ENCODE data around the gene NPY2R.

The NPY2R gene, protein sequence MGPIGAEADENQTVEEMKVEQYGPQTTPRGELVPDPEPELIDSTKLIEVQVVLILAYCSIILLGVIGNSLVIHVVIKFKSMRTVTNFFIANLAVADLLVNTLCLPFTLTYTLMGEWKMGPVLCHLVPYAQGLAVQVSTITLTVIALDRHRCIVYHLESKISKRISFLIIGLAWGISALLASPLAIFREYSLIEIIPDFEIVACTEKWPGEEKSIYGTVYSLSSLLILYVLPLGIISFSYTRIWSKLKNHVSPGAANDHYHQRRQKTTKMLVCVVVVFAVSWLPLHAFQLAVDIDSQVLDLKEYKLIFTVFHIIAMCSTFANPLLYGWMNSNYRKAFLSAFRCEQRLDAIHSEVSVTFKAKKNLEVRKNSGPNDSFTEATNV

DNA sequence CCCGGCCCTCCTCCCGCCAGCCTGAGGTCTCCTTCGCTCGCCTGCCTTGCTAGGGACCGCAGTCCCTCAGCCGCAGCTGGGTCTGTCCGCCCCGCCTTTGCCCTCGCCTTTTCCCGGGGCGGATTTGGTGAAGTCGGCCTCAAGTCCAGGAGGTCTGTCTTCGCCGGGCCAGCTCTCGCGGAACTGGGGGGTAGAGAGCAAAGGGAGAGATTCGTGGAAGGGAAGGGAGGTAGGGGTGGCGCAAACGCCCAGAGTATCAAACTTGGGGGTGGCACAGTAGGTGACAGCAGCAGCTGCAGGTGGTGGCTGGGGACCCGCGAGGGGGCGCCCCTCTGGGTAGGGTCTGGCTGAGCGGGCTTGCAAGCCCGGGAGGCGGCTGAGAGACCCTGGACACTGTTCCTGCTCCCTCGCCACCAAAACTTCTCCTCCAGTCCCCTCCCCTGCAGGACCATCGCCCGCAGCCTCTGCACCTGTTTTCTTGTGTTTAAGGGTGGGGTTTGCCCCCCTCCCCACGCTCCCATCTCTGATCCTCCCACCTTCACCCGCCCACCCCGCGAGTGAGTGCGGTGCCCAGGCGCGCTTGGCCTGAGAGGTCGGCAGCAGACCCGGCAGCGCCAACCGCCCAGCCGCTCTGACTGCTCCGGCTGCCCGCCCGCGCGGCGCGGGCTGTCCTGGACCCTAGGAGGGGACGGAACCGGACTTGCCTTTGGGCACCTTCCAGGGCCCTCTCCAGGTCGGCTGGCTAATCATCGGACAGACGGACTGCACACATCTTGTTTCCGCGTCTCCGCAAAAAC, at the start of gene NPY2R:
NPY2R (plus strand) TSS at position 379 of the 797 bp plus-strand sequence. CDS start 5,304 bp downstream, outside the sequence.
- no peak for DNase-seq (ENCODE audit: low spot score)

DNA sequence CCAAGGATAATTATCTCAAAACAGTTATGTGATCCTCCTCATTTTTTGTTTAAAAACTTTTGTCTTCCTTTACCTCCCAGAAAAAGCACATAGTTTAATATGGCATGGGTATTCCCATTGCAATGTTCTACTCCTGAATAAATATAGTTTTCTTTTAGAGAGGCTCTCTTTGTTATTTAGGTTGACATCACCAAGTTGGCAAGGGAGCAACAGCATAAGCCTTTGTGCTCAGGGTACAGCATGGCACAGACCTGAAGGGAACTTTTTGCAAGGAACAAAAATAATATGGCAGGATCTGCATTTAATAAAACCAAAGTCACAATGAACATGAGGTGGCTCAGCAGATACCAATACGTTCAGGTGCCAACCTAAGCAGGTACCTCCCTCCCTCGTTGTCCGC, 47.1 kb upstream of the NPY2R start:
- no peak for DNase-seq (ENCODE audit: low spot score)

DNA sequence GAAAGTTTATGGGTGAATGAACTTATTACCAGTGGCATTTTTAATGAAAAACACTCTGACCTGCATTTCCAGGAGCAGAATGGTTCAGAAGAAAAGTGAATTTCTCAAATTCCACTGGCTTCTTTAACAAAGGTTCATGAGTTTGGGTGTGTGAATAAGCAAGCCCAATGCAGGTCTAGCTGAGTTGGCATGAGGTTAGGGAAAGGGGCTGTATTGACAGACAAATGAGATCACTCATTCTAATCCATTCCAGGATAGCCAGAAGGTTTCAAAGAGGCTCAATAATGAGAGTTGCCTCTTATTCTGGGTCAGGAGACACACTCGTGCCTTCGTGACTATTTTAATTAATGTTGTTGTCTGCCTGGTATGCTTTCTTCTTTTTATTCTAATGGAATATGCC, 43.7 kb upstream of the NPY2R start:
- no peak for DNase-seq (ENCODE audit: low spot score)

GRCh38 chr4:155170569-155170968, 37.9 kb upstream of the NPY2R start:
- DNase-seq (ENCODE audit: low spot score): no peak

DNA sequence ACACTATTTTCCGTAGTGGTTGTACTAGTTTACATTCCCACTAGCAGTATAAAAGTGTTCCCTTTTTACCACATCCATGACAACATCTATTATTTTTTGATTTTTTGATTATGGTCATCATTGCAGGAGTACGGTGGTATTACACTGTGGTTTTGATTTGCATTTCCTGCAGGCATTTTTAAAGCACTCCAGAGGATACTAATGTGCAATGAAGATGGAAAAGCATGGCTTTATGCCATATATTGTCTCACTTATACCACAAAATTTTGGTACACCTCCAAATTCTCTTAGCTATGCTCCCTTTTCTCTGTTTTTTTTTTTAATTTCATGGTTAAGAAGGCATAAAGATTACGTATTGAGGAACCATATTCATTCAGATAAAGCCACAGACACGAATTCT, 35.1 kb upstream of the NPY2R start:
- DNase-seq (ENCODE audit: low spot score): no peak

DNA sequence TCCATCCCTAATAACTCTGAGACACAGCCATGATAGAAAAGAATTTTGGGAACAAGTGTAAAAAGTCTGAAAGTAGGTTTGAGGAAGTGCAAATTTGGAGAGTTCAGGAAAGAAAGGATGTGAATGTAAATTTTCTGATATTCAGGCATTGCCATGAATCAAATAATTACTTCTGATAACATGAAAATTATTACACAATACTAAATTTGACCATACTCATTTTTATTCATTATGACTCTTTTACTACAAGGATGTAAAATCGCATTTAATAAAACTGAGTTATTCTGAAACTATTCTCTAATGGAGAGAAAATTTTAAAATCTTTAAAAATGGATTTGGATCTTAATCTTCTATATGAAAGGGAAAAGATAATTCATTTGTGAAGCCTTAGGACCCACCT, 33.8 kb upstream of the NPY2R start:
- DNase-seq (ENCODE audit: low spot score): no peak

DNA sequence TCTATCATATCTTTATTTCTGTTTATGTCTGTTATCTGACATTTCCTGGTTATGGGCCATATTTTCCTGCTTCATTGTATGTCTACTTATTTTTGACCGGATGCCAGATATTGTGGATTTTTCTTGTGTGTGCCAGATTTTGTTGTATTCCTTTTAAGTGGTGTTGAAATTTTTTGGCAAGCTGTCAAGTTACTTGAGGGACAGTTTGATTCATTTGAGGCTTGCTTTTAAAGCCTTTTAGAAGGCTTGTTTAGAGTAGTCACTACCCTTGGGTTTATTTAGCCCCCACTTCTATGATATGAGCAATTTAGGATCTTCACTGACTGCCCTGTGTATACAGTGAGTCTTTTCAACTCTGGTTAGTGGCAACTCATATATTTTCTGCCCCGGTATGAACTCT, 29.2 kb upstream of the NPY2R start:
- no peak for DNase-seq (ENCODE audit: low spot score)

GRCh38 chr4:155186972-155187371, 21.5 kb upstream of the NPY2R start:
- DNase-seq (ENCODE audit: low spot score): no peak

GRCh38 chr4:155187989-155188388, 20.4 kb upstream of the NPY2R start:
- no peak for DNase-seq (ENCODE audit: low spot score)

- no peak for DNase-seq (ENCODE audit: low spot score)
Measured at GRCh38 chr4:155190099-155190498, 18.3 kb upstream of the NPY2R start.

DNA sequence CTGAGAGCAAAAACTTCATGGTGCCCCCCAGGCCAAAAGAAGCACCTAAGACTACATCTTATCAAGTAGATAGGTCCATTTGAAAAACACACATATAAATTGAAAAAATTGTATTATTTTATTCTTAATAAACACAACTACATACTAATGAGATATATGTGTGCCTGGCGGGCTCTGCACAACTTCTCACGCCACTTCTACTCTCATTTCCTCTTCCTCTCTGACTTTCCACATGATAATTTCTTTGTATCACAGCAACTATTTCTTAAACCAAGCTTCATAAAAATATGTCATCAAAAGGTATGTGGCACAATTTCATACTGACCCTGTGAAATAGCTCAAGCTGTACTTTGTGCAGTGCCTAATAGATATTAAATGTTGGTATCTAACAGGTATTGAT, 10.7 kb upstream of the NPY2R start:
- no peak for DNase-seq (ENCODE audit: low spot score)

DNA sequence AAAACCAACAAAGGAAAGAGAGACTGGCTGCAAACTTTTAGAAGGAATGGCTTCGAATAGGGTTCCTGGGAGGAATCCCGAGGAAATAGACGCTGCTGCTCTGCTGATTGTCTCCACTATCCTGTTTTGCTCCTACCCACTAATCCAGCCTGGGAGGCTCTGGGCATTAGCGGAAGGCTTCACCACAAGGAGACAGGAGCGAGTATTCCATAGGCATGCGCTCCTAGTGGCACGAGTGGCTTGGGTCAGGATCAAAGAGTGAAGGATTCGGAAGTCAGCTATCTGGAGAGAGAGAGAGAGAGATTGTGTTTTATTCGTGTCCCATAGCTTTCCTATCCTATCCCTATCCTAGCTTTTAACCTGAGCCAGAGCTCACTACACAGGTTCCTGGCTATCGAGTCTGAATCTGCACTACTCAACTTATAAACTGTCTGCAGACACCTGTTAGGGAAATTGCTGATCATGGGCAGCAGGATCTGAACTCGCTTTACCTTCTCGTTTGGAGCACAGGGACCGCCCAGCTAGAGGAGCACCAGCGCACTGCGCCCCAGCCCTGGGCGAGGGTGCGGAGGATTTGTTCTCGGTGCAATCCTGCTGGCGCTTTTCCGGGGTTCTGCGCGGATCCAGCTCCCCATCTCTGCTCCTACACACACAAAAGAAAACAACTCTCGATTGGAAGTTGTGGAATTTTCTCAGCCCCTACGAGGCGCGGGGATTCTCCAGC, 740 bp upstream of the NPY2R start:
- peak; percentile 32 for DNase-seq (ENCODE audit: low spot score)

DNA sequence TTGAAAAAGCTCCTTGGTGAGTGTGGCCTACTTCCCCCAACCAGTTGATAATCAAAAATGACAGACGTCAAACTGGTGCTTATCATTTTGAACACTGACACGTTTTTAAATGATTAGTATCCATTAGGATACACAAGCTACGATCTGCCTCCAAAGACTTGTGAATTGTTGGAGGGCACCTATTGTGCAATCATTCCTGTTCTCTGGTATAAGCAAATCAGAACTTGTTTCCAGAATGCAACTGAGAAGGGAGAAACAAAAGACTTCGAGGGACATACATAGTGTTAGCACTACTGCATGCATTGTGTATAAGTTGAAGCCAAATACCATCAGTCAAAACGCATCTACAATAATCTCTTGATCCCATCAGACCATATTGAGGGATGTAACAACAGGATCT, 11.6 kb downstream of the NPY2R start:
- no peak for DNase-seq (ENCODE audit: low spot score)

DNA sequence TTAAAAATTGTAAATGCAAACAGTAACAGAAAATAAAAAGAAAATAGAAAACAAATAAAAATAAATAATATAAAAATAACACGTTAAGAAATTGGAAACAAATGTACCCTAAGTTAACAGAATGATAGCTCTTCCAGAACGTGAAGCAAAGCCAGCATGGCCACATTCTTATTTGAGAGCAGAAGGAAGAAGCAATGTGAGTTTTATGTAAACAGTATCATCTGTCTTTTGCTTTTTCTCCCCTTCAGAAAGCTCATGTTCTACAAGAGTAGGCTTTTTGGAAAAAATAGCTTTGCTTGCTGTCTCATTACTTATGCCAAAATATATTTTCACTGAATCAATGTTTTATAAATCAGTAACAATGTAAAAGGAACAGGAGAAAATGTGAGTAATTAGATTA, 18.7 kb downstream of the NPY2R start:
- no peak for DNase-seq (ENCODE audit: low spot score)

- no peak for DNase-seq (ENCODE audit: low spot score)
Measured at GRCh38 chr4:155228713-155229112, 20.3 kb downstream of the NPY2R start.

DNA sequence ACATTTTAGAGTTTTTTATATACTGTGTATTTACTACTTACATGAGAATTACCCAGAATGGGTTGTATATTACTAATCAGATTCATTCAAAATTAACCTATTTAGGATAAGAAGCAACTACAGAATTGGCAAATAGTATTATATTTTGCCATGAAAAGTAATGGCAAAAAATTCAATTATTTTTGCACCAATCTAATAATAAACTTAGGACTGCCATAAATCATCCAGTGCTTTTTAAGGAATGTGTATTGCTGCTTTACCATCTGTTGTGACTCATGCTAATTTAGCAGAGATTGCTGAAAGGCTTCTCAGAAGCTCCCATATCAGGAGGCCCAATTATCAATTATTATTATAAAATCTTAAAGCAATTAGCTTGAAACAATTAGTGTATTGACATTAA, 24.0 kb downstream of the NPY2R start:
- DNase-seq (ENCODE audit: low spot score): no peak

GRCh38 chr4:155234206-155234605, 25.8 kb downstream of the NPY2R start:
- DNase-seq (ENCODE audit: low spot score): peak; percentile 4

DNA sequence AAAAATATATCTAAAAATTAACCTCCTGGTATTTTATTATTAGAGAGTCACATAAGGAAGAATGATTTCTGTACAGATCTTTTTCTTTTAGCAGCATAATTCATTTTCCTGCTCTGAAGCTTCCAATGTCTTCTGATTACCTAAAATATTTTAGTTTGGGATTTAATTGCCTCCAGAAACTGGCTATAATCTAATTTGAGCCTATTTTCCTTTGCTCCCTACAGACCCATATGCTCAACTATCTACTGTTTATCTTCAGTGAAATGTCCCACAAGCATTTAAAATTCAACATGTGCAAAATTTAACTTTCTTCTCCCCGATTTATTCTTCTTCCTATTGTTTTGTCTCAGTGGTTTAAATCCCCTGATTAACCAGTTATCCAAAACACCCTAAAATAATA, 29.1 kb downstream of the NPY2R start:
- DNase-seq (ENCODE audit: low spot score): no peak

GRCh38 chr4:155241225-155241624, 32.8 kb downstream of the NPY2R start:
- DNase-seq (ENCODE audit: low spot score): no peak

GRCh38 chr4:155241664-155242063, 33.2 kb downstream of the NPY2R start:
- DNase-seq (ENCODE audit: low spot score): no peak

GRCh38 chr4:155245105-155245504, 36.7 kb downstream of the NPY2R start:
- DNase-seq (ENCODE audit: low spot score): no peak

GRCh38 chr4:155248002-155248896, 39.8 kb downstream of the NPY2R start:
- DNase-seq (ENCODE audit: low spot score): no peak
